Lower leg skin (tissue), 3 donors: ENCODE measurements around the gene SLC9A9.

Experiments used
- CTCF ChIP-seq, 3 donors: fragments of 450-650 bp; IDR thresholded peaks; one replicate each; pipeline ENCODE4 v1.5.1; 2016; ENCODE audit warnings: antibody characterized with exemption in 3 of 3, mild to moderate bottlenecking in 3 of 3, moderate library complexity in 2 of 3
- POLR2A ChIP-seq, 2 donors: fragments of 450-650 bp; IDR thresholded peaks; one replicate each; pipeline ENCODE4 v1.6.1; 2016 to 2017; ENCODE audit warnings: antibody characterized with exemption in 2 of 2, mild to moderate bottlenecking in 1 of 2, moderate library complexity in 1 of 2

- TF ChIP-seq CTCF (IDR thresholded peaks at IDR 0.05), result no peak
- no peak for TF ChIP-seq POLR2A (IDR thresholded peaks at IDR 0.05)
Measured at GRCh38 chr3:143334231-143334630, 514.0 kb downstream of the SLC9A9 start.
